CD4-positive, alpha-beta T cell treated with Interleukin-10 for 1 hour (primary cell): Measurements from ENCODE around the gene DOC2B.
"Not testable (repeated sequence)": the region's sequence is repeated elsewhere in the genome, so short reads cannot be mapped to it uniquely, and the experiment has no call there.

ENCODE experiments used
- DNase-seq: peaks from one replicate; pipeline ENCODE4 v3.0.0-alpha.2; 2020

Gene DOC2B

GRCh38 chr17:142876-143784 lies 38.3 kb downstream of the DOC2B start:
- DNase-seq, result no peak

- DNase-seq, result peak; percentile 39
Measured at GRCh38 chr17:142102-142661, 39.3 kb downstream of the DOC2B start.

- not testable (repeated sequence) for DNase-seq
Measured at GRCh38 chr17:139401-140205, 41.8 kb downstream of the DOC2B start.

- not testable (repeated sequence) for DNase-seq
Measured at GRCh38 chr17:137166-137807, 44.2 kb downstream of the DOC2B start, which contains the start of gene SCGB1C2. Gene SCGB1C2 (plus strand): TSS chr17:137569. CDS start chr17:137591, 22 bp downstream.

GRCh38 chr17:136531-136930 lies 44.9 kb downstream of the DOC2B start:
- DNase-seq, result peak; percentile 83

- DNase-seq, result not testable (repeated sequence)
Measured at GRCh38 chr17:135895-136294, 45.6 kb downstream of the DOC2B start.

GRCh38 chr17:135022-135421 lies 46.4 kb downstream of the DOC2B start:
- DNase-seq, result not testable (repeated sequence)

- DNase-seq, result not testable (repeated sequence)
Measured at GRCh38 chr17:134332-134785, 47.1 kb downstream of the DOC2B start.

GRCh38 chr17:133932-134331 lies 47.5 kb downstream of the DOC2B start:
- DNase-seq, result not testable (repeated sequence)

GRCh38 chr17:118339-118917 lies 63.0 kb downstream of the DOC2B start:
- DNase-seq, result peak; percentile 75

- DNase-seq, result not testable (repeated sequence)
Measured at GRCh38 chr17:113111-113510, 68.3 kb downstream of the DOC2B start.
